HG02642 (cell line): ENCODE measurements around the gene SH3YL1.

Experiments used
- ATAC-seq: cut with Tn5 transposase; IDR thresholded peaks from one replicate; pipeline ENCODE4 v1.9.1; 2021; ENCODE audit warnings: mild to moderate bottlenecking; ENCODE audit not compliant: unreplicated experiment, poor library complexity

Gene SH3YL1

GRCh38 chr2:228518-229278, 35.1 kb downstream of the SH3YL1 start:
- ATAC-seq = no peak

- no peak for ATAC-seq
These were observed 35.7 kb downstream of the SH3YL1 start for GRCh38 chr2:228115-228514.

- ATAC-seq = no peak
These were observed 39.7 kb downstream of the SH3YL1 start for GRCh38 chr2:223971-224760.

- no peak for ATAC-seq
These were observed 40.4 kb downstream of the SH3YL1 start for GRCh38 chr2:223451-223850.

- ATAC-seq = no peak
These were observed 47.8 kb downstream of the SH3YL1 start for GRCh38 chr2:216068-216467.

DNA sequence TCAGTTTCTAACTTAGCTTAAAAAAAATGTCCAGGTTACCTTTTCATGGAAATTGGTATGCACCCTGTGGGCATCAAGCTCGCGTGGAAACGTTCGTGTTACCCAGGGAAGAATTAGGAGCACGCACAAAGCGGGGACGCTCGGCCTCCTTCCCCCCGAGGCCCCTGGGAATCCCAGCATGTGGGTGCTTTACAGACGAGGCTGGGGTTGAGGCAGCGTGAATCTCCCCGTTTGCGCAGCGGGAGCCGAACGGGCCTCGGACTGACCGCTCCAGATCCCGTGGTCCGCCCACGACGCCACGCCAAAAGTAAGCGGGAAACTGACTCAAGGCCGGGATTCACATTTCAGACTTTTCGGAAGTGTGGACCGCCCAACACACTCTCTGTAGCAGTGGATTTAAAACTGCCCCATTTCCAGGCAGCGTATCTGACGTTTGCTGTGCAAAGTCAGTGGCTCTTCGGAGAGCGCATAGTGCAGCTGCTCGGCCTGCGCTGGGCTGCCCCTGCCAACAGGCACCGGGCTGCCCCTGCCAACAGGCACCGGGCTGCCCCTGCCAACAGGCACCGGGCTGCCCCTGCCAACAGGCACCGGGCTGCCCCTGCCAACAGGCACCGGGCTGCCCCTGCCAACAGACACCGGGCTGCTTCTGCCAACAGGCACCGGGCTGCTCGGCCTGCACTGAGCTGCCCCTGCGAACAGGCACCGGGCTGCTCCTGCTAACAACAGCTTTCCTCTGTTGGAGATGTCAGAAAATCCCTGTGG, 49.7 kb downstream of the SH3YL1 start:
- no peak for ATAC-seq

DNA sequence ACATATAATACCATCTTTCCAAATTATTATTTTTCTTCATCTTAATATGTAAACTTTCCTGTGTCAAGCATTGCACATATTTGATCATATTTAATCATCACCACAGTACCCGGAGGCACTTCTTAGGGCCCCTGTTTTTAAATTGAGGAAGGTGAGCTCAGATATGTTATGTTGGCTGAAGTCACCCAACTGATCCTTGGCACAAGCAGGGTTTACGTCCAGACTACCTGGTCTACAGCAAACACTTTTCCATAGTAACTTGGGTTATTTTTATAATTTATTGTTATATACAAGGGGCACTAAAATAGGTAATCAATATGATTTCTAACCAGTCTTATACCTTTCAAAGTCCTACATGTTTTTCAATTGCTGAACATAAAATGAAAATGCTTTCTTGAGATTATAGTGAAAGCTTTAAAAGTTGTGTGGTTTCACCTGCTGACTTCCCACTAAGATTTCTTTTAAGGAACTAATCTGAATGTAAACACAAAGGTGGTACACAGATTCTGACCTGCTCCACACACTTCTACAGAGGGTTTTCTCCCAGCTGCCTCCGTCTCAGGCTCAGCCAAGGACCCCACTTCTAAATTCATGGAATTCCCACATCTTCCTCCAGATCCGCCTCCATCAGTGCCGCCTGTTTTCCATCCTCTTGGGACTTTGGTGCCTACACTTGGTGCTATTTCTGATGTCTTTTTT, 52.2 kb downstream of the SH3YL1 start:
- no peak for ATAC-seq

DNA sequence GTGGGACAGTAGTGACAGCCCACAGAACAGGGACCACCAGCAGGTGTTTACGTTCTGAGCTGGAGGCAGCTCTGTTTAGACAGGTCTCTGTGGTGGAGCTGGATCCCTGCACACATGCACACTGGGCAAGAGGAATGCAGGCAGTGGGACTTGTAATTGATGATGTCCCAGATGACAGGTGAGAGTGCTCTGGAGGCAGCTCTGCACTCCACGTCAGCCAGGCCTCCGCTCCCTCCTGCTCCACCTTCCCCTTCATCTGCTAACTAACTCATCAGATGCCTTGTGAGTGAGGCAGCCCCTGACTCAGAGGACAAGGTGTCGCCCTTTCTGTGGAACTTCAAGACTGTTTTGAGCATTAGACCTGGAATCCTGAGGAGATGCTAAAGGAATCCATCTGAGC, 53.2 kb downstream of the SH3YL1 start:
- no peak for ATAC-seq

GRCh38 chr2:209470-209869, 54.4 kb downstream of the SH3YL1 start:
- no peak for ATAC-seq

- ATAC-seq = no peak
These were observed 55.5 kb downstream of the SH3YL1 start for GRCh38 chr2:208335-208734.

DNA sequence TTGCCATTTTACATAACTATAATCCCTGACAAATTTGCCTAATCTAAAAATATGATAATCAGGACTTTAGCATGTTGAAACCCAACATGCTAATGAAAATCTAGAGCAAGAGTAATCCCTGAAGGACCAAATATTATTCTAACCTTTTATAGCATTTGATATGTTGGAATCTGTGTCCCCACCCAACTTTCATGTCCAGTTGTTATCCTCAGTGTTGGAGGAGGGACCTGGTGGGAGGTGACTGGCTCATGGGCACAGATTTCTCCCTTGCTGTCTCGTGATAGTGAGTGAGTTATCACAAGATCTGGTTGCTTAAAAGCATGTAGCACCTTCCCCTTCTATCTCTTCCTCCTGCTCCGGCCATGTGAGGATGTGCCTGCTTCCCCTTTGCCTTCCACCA, 59.8 kb downstream of the SH3YL1 start:
- no peak for ATAC-seq

- ATAC-seq = no peak
These were observed 60.4 kb downstream of the SH3YL1 start for GRCh38 chr2:203401-203800.

- no peak for ATAC-seq
These were observed 60.9 kb downstream of the SH3YL1 start for GRCh38 chr2:202945-203344.

DNA sequence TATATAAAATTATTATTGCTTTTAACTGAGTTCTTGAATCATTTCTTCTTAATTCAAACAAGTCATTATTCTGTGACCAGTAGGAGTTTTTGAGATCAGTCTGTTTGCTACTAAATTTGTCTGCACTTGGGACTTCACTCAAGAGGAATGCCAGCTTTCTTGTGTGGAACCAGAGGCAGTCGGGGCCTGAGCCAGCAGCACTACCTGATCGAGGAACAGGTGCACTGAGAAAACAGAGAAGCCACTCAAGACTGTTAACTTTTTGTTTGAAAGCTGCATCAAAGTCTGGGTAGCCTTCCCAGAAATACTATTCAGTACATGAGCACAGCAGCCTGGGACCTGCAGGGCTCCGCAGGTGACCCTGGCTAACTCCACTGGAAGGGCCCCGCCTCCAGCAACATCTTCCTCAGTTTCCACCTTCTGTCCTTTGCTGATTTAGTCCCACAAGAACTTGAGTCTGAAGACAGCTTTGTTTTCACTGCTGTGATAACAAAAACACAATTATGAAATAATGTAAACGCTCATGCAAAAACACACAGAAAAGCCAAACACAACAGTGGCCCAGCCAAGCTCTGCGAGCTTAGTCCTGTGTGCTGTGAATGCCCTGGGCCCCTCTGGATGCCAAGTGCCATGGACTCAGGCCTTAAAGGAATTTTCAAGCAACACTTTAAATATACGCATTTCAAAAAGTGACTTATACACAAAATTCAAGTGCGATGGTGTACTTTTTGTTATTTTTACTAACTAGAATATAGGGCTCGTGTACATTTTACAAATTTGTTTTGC, 62.0 kb downstream of the SH3YL1 start:
- no peak for ATAC-seq

DNA sequence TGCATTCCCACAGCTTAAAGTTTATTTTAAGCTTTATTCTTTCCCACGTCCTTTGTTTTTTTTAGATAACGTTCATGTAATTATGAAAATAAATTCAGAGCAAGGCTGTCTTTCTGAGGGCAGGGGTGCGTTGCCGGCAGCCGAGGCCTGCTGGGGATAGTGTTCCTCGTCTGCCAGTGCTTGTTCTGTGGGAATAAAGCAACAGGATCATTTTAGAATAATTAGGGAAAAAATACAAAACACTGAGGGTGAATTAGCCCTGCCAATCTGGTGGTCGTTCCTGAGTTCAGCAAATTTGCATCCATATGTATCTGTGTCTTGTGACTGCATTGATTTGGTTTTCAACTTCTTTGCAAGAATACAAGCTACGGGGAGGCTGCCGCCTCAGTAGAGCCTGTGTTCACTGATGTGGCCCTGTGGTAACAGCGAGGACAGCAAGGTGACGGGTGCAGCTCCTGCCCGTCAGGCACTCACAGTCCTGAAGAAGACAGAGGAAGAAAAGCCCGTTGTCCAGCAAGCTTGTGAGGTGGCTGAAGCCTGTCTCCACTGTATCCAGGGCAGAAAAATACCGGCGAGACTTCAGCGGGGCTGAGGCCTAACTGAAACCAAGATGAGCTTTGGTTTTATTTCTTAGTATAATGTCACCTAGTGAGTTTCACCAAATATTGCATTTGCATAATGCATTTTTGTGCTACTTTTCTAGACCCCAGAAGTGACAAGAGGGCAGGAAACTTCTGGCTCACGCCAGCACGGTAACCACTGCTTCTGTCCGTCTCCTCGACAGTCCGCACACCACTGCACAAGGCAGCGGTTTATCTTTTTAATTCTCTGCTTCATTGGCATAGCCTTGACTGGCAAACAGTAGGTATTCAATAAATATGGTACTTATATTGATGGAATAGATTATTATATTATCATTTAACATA, 64.5 kb downstream of the SH3YL1 start:
- ATAC-seq = no peak

- ATAC-seq = no peak
These were observed 67.4 kb downstream of the SH3YL1 start for GRCh38 chr2:196406-196805.

- ATAC-seq = no peak
These were observed 67.9 kb downstream of the SH3YL1 start for GRCh38 chr2:195932-196331.

- ATAC-seq = no peak
These were observed 70.6 kb downstream of the SH3YL1 start for GRCh38 chr2:193141-193671.
